A549 (cell line): ENCODE results near the gene CNTNAP2. TPM values are rescaled to one million over a fixed set of nuclear protein-coding genes. Genes with fewer than 3 reads are reported as not detected.

Experiments used
- ATAC-seq, 2 experiments: fragments of 200-7000 bp in 1 of 2; fragments of >200 bp in 1 of 2; cut with Nextera tagmentation in 1 of 2; cut with Tn5 transposase in 1 of 2; 3 replicates each; pipeline versions ENCODE4 v1.8.0 to v1.9.1; 2018 to 2020; ENCODE audit warnings: mild to moderate bottlenecking in 1 of 2, moderate library complexity in 1 of 2
- CTCF ChIA-PET: fragments of 300-600 bp; sonication (Branson Sonifier 250); formaldehyde crosslinking; extraction: SDS; loops from one replicate; lab custom pipeline; 2021; ENCODE audit warnings: antibody characterized with exemption, inconsistent platforms; lab: Yijun Ruan, JAX
- POLR2A ChIA-PET: fragments of 350-600 bp; formaldehyde crosslinking; extraction: SDS; loops from one replicate; lab custom pipeline; 2021; ENCODE audit warnings: antibody characterized with exemption, inconsistent platforms; lab: Yijun Ruan, JAX
- DNase-seq, 2 experiments: peaks; one replicate each; pipeline versions ENCODE4 v3.0.0 to v3.0.0-alpha.2; 2011 to 2016; ENCODE audit warnings: low read depth in 1 of 2, low spot score in 1 of 2
- FAIRE-seq: peaks from 2 replicates; lab custom pipeline; 2011; peaks lifted over from hg19 to GRCh38; lab: Jason Lieb, UNC
- H3K27ac ChIP-seq, 2 experiments: fragments of >200 bp; sonication (Bioruptor Twin); formaldehyde crosslinking; 3 replicates each; pipeline ENCODE4 v1.5.1; 2016 to 2017
- H3K4me1 ChIP-seq: fragments of >200 bp; sonication (Bioruptor Twin); formaldehyde crosslinking; 3 replicates; pipeline ENCODE4 v1.6.1; 2016
- H3K4me2 ChIP-seq: fragments of >200 bp; sonication (Bioruptor Twin); formaldehyde crosslinking; 3 replicates; pipeline ENCODE4 v1.6.1; 2016
- H3K4me3 ChIP-seq: fragments of >200 bp; sonication (Bioruptor Twin); formaldehyde crosslinking; 3 replicates; pipeline ENCODE4 v1.5.1; 2016
- H3K9me3 ChIP-seq: fragments of >200 bp; sonication (Bioruptor Twin); formaldehyde crosslinking; 3 replicates; pipeline ENCODE4 v1.6.1; 2016
- CEBPB ChIP-seq, 2 experiments: fragments of >200 bp in 1 of 2; sonication (Bioruptor Twin) in 1 of 2; formaldehyde crosslinking in 1 of 2; IDR thresholded peaks; 2 replicates each; pipeline ENCODE4 v1.6.1; 2012 to 2016
- CTCF ChIP-seq: fragments of >200 bp; sonication (Bioruptor Twin); formaldehyde crosslinking; IDR thresholded peaks from 3 replicates; pipeline ENCODE4 v1.5.1; 2016
- E2F6 ChIP-seq: IDR thresholded peaks from 2 replicates; pipeline ENCODE4 v1.6.1; 2012; ENCODE audit warnings: low read depth, borderline replicate concordance
- EP300 ChIP-seq, 2 experiments: fragments of >200 bp; sonication (Bioruptor Twin); formaldehyde crosslinking; IDR thresholded peaks; 2 replicates in 1 of 2; 3 replicates in 1 of 2; pipeline ENCODE4 v1.6.1; 2016 to 2017
- ESRRA ChIP-seq: fragments of 150-350 bp; IDR thresholded peaks from 2 replicates; pipeline ENCODE4 v1.6.1; 2014; ENCODE audit warnings: mild to moderate bottlenecking, low read length, borderline replicate concordance
- GATA3 ChIP-seq: IDR thresholded peaks from 2 replicates; pipeline ENCODE4 v1.6.1; 2012; ENCODE audit warnings: borderline replicate concordance
- HDAC2 ChIP-seq: fragments of 200-600 bp; sonication (generic); IDR thresholded peaks from 2 replicates; pipeline ENCODE4 v1.6.1; 2016
- HOXA7 ChIP-seq: fragments of 250-450 bp; sonication (Bioruptor Pico); IDR thresholded peaks from 2 replicates; pipeline ENCODE4 v1.5.0; 2020; ENCODE audit warnings: mild to moderate bottlenecking, moderate library complexity
- HOXB5 ChIP-seq: fragments of 250-450 bp; sonication (Bioruptor Pico); IDR thresholded peaks from 2 replicates; pipeline ENCODE4 v1.5.0; 2020; ENCODE audit warnings: mild to moderate bottlenecking, moderate library complexity
- KDM1A ChIP-seq: fragments of 200-600 bp; sonication (generic); IDR thresholded peaks from 2 replicates; pipeline ENCODE4 v1.6.1; 2016; ENCODE audit warnings: low read depth, mild to moderate bottlenecking
- KDM5A ChIP-seq: fragments of 200-600 bp; sonication (generic); IDR thresholded peaks from 2 replicates; pipeline ENCODE4 v1.6.1; 2016; ENCODE audit warnings: antibody characterized with exemption, mild to moderate bottlenecking
- MYC ChIP-seq: IDR thresholded peaks from 2 replicates; pipeline ENCODE4 v1.6.1; 2012; ENCODE audit warnings: mild to moderate bottlenecking, inconsistent platforms, low read length, improper control_type of control experiment, borderline replicate concordance
- NR3C1 ChIP-seq: fragments of >200 bp; sonication (Bioruptor Twin); formaldehyde crosslinking; IDR thresholded peaks from 3 replicates; pipeline ENCODE4 v1.6.1; 2017
- POLR2A ChIP-seq: IDR thresholded peaks from 2 replicates; pipeline ENCODE4 v1.6.1; 2012; ENCODE audit warnings: mild to moderate bottlenecking, low read length
- RARB ChIP-seq: fragments of 250-450 bp; sonication (Bioruptor Pico); IDR thresholded peaks from 2 replicates; pipeline ENCODE4 v1.8.0; 2021; ENCODE audit warnings: mild to moderate bottlenecking, moderate library complexity
- RCOR1 ChIP-seq: fragments of 150-350 bp; IDR thresholded peaks from 2 replicates; pipeline ENCODE4 v1.6.1; 2014; ENCODE audit warnings: antibody characterized with exemption, low read length, low read depth
- REST ChIP-seq: fragments of 200-600 bp; sonication (generic); IDR thresholded peaks from 2 replicates; pipeline ENCODE4 v1.6.1; 2016; ENCODE audit warnings: antibody characterized with exemption, mild to moderate bottlenecking, moderate library complexity
- TFCP2L1 ChIP-seq: fragments of 250-450 bp; sonication (Bioruptor Pico); IDR thresholded peaks from 2 replicates; pipeline ENCODE4 v1.5.0; 2021; ENCODE audit warnings: mild to moderate bottlenecking
- ZC3H11A ChIP-seq: fragments of 450-650 bp; IDR thresholded peaks from 2 replicates; pipeline ENCODE4 v1.6.1; 2014; ENCODE audit warnings: antibody characterized with exemption, mild to moderate bottlenecking
- ZSCAN20 ChIP-seq: fragments of 250-450 bp; sonication (Bioruptor Pico); IDR thresholded peaks from 2 replicates; pipeline ENCODE4 v1.8.0; 2022; ENCODE audit warnings: mild to moderate bottlenecking, moderate library complexity
- WGBS: methylation state at CpG from one replicate; pipeline ENCODE4 v1.1.6; 2017; ENCODE audit errors: missing lambda C conversion rate; 5-methylcytosine and 5-hydroxymethylcytosine counted together
- polyA plus RNA-seq, 4 experiments: library from polyadenylated mRNA; depleted of rRNA in 3 of 4; stranded (reverse); fragments of >200 nt; fragmentation: RNase III in 1 of 4; extraction: RNeasy Plus Mini Kit Qiagen cat#74134 plus additional on column Dnase treatment in 1 of 4; gene quantifications; 2 replicates in 3 of 4; 3 replicates in 1 of 4; pipeline ENCODE4 v1.2.3, GENCODE V29; 2011 to 2017

CNTNAP2 gene
- polyA plus RNA-seq, 2 of the 4 experiments (the other 2 are of a cell fraction) = 0.05 to 0.13 TPM

- no peak for TF ChIP-seq HOXB5 (CRISPR knock-in tag)
These were observed 1536.9 kb downstream of the CNTNAP2 start (continued) for GRCh38 chr7:147653456-147653855.

GRCh38 chr7:147658392-147658967 lies 1541.9 kb downstream of the CNTNAP2 start:
- no peak overlapping the region for H3K4me2 ChIP-seq
- TF ChIP-seq RARB (CRISPR knock-in tag) = no peak
- no peak for TF ChIP-seq KDM5A
- no peak for TF ChIP-seq E2F6
- TF ChIP-seq REST = no peak
- TF ChIP-seq, all 56 proteins: peak for 0
- FAIRE-seq = no peak
- H3K9me3 ChIP-seq = no peaks in the 10 kb centered on the region
- no peak overlapping the region for H3K4me3 ChIP-seq
- no peak overlapping the region for H3K27ac ChIP-seq
- CTCF ChIA-PET = no interaction called here
- POLR2A ChIA-PET = no interaction called here
- DNase-seq = no peak
- 43% methylated on average over 2 of the region's 2 CpGs for WGBS
- ATAC-seq = no peak
- H3K4me1 ChIP-seq = no peaks in the 10 kb centered on the region

GRCh38 chr7:147659036-147659995 lies 1542.7 kb downstream of the CNTNAP2 start:
- no peaks in the 10 kb centered on the region for H3K9me3 ChIP-seq
- DNase-seq (no peak), ATAC-seq (no peak), FAIRE-seq (no peak)
- no peaks in the 10 kb centered on the region for H3K4me1 ChIP-seq
- no peak overlapping the region for H3K4me3 ChIP-seq
- POLR2A ChIA-PET = no interaction called here
- no peak overlapping the region for H3K4me2 ChIP-seq
- TF ChIP-seq CTCF (no peak), ZC3H11A (no peak), GATA3 (no peak), KDM1A (no peak), ZSCAN20 (no peak), NR3C1 (no peak), TFCP2L1 (CRISPR knock-in tag) (no peak), CEBPB (IDR thresholded peaks at IDR 0.05) (no peak), MYC (no peak), HOXA7 (CRISPR knock-in tag) (no peak), ESRRA (no peak), RCOR1 (no peak), HDAC2 (no peak), HOXB5 (CRISPR knock-in tag) (no peak), EP300 (IDR thresholded peaks at IDR 0.05) (no peak), POLR2A (no peak), E2F6 (no peak)
- TF ChIP-seq, all 56 proteins: peak for 0
- WGBS = 45% methylated on average over 4 of the region's 4 CpGs
- no peak overlapping the region for H3K27ac ChIP-seq
- CTCF ChIA-PET = interaction anchor here (0.7 kb wide), 1 partner anchor 1847 kb away, joined by 3 read pairs; no protein-coding TSS in a partner anchor
